Neural cell (in vitro differentiated cells): Measurements from ENCODE around the gene CRIM1. TPM values are rescaled to one million over a fixed set of nuclear protein-coding genes. Genes with fewer than 3 reads are reported as not detected.

ENCODE experiments used
- H2AFZ ChIP-seq: fragments of 200-600, 300-800 bp; sonication (generic), shearing (Covaris generic); 2 replicates; pipeline ENCODE4 v1.6.0; 2014; ENCODE audit warnings: low read depth, mild to moderate bottlenecking, antibody characterized with exemption, low read length, moderate library complexity
- H3F3A ChIP-seq: fragments of 200-600 bp; shearing (Covaris generic); 2 replicates; pipeline ENCODE4 v1.6.1; 2016; ENCODE audit warnings: mild to moderate bottlenecking, moderate library complexity, mixed read lengths, antibody characterized with exemption, low read length; ENCODE audit not compliant: insufficient read depth, poor library complexity, severe bottlenecking
- H3K27ac ChIP-seq: fragments of 200-600, 300-800 bp; sonication (generic), shearing (Covaris generic); 2 replicates; pipeline ENCODE4 v1.5.1; 2014; ENCODE audit warnings: mild to moderate bottlenecking, low read length, moderate library complexity
- H3K27me3 ChIP-seq: fragments of 300-800, 200-600 bp; sonication (generic), shearing (Covaris generic); 2 replicates; pipeline ENCODE4 v1.6.0; 2014; ENCODE audit warnings: mild to moderate bottlenecking, low read depth, low read length, moderate library complexity; ENCODE audit not compliant: insufficient read depth
- H3K36me3 ChIP-seq: fragments of 300-800, 200-600 bp; sonication (generic), shearing (Covaris generic); 2 replicates; pipeline ENCODE4 v1.5.1; 2014; ENCODE audit warnings: mild to moderate bottlenecking, antibody characterized with exemption, low read length, moderate library complexity; ENCODE audit not compliant: insufficient read depth
- H3K4me2 ChIP-seq: fragments of 300-800, 200-600 bp; sonication (generic), shearing (Covaris generic); 2 replicates; pipeline ENCODE4 v1.6.0; 2014; ENCODE audit warnings: mild to moderate bottlenecking, low read length
- H3K4me3 ChIP-seq: fragments of 300-800, 200-600 bp; sonication (generic), shearing (Covaris generic); 2 replicates; pipeline ENCODE4 v1.5.1; 2014; ENCODE audit warnings: mild to moderate bottlenecking, low read length, moderate library complexity
- H3K79me2 ChIP-seq: fragments of 200-600 bp; shearing (Covaris generic); replicated peaks from 2 replicates; pipeline ENCODE4 v1.6.0; 2014; ENCODE audit warnings: mild to moderate bottlenecking, low read length, moderate library complexity; ENCODE audit not compliant: insufficient read depth
- H3K9ac ChIP-seq: fragments of 300-800, 200-600 bp; sonication (generic), shearing (Covaris generic); 2 replicates; pipeline ENCODE4 v1.6.1; 2016; ENCODE audit warnings: mild to moderate bottlenecking, low read length, mixed read lengths
- H3K9me2 ChIP-seq: fragments of 200-600 bp; shearing (Covaris generic); 2 replicates; pipeline ENCODE4 v1.6.1; 2016; ENCODE audit warnings: mild to moderate bottlenecking, low read length, mixed read lengths; ENCODE audit not compliant: insufficient read depth
- H3K9me3 ChIP-seq: fragments of 200-600, 300-800 bp; sonication (generic), shearing (Covaris generic); 2 replicates; pipeline ENCODE4 v1.6.1; 2016; ENCODE audit warnings: mild to moderate bottlenecking, mixed run types, low read length, moderate library complexity, mixed read lengths
- H4K20me1 ChIP-seq: fragments of 200-600 bp; shearing (Covaris generic); 2 replicates; pipeline ENCODE4 v1.6.1; 2016; ENCODE audit warnings: mild to moderate bottlenecking, mixed run types; ENCODE audit not compliant: insufficient read depth
- EP300 ChIP-seq: fragments of 450-650 bp; conservative IDR thresholded peaks from 2 replicates; pipeline ENCODE4 v1.6.1; 2014; ENCODE audit warnings: antibody characterized with exemption, mild to moderate bottlenecking, moderate library complexity; ENCODE audit not compliant: poor library complexity, severe bottlenecking
- EZH2 ChIP-seq: fragments of 200-600, 300-800 bp; shearing (Covaris generic), sonication (generic); IDR thresholded peaks from 2 replicates; pipeline ENCODE4 v1.6.1; 2014; ENCODE audit warnings: antibody characterized with exemption, low read length, borderline replicate concordance, mild to moderate bottlenecking; ENCODE audit not compliant: insufficient read depth, poor library complexity, severe bottlenecking
- MXI1 ChIP-seq: fragments of 450-650 bp; conservative IDR thresholded peaks from 2 replicates; pipeline ENCODE4 v1.6.1; 2014; ENCODE audit warnings: antibody characterized with exemption, mild to moderate bottlenecking; ENCODE audit not compliant: poor library complexity, severe bottlenecking
- POLR2AphosphoS5 ChIP-seq: IDR thresholded peaks from 2 replicates; pipeline ENCODE4 v1.6.1; 2012
- RAD21 ChIP-seq: fragments of 450-650 bp; conservative IDR thresholded peaks from 2 replicates; pipeline ENCODE4 v1.6.1; 2014; ENCODE audit warnings: antibody characterized with exemption, mild to moderate bottlenecking, moderate library complexity
- SMC3 ChIP-seq: fragments of 450-650 bp; conservative IDR thresholded peaks from 2 replicates; pipeline ENCODE4 v1.6.1; 2014; ENCODE audit warnings: antibody characterized with exemption, mild to moderate bottlenecking, moderate library complexity; ENCODE audit not compliant: poor library complexity
- TAF1 ChIP-seq: IDR thresholded peaks from 2 replicates; pipeline ENCODE4 v1.6.1; 2012; ENCODE audit warnings: low read depth
- polyA plus RNA-seq: library from polyadenylated mRNA; depleted of rRNA; stranded (reverse); fragments of >200 nt; gene quantifications from 2 replicates; pipeline ENCODE4 v1.2.3, GENCODE V29; 2014
- TF ChIP-seq, protein P1 (sequence below): IDR thresholded peaks from 2 replicates; pipeline ENCODE4 v1.6.1; 2012; ENCODE audit warnings: borderline replicate concordance
- TF ChIP-seq, protein P2 (sequence below): fragments of 450-650 bp; IDR thresholded peaks from 2 replicates; pipeline ENCODE4 v1.5.1; 2014; ENCODE audit warnings: antibody characterized with exemption, mild to moderate bottlenecking, moderate library complexity; ENCODE audit not compliant: poor library complexity, severe bottlenecking

Gene CRIM1
- polyA plus RNA-seq, 1 donor from 2014 or later = 6.7 TPM

DNA sequence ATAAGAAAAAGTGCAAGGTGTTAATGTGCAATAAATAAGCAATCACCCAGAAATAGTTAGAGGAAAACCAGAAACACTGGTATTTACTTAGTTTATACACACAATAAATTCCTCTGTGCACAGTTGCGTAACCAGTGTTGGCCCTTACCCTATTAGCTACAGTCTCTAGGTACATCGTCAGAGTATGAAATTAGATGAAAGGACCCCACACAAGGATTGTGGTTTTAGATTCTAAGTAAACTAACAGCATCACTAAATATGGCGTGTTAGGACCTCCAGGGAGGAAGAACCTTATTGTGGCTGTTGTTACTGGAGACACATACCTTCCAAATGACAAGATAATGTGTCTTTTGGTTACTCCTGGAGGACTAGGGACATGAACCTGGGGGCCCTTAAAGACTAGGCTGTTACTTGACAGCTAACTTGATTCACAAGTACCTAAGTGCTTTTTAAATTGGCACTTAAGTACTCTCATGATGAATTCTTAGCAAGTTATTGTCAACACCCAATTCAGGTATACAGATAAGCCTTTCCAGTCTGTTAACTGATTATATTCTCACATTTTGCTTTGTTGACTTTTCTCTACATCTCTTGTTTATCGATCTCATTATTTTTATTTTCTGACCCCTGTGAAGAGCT lies 127.1 kb downstream of the CRIM1 start:
- TF ChIP-seq RAD21 (no peak), POLR2AphosphoS5 (no peak)
- H3K79me2 ChIP-seq = no peaks in the 10 kb centered on the region

GRCh38 chr2:36483290-36483689 lies 127.7 kb downstream of the CRIM1 start:
- H3F3A ChIP-seq = no peaks in the 10 kb centered on the region

More for the DNA sequence above, 127.1 kb downstream of the CRIM1 start:
- H3K27me3 ChIP-seq = no peaks in the 10 kb centered on the region
- no peak overlapping the region for H3K4me2 ChIP-seq
- no peaks in the 10 kb centered on the region for H3K9me3 ChIP-seq
- H3K27ac ChIP-seq = no peak overlapping the region
- H3K36me3 ChIP-seq = no peaks in the 10 kb centered on the region
- no peaks in the 10 kb centered on the region for H3K9me2 ChIP-seq
- H3K9ac ChIP-seq = no peak overlapping the region
- no peaks in the 10 kb centered on the region for H3F3A ChIP-seq
- H3K4me3 ChIP-seq = no peak overlapping the region
- H2AFZ ChIP-seq = no peak overlapping the region
- H4K20me1 ChIP-seq = no peaks in the 10 kb centered on the region

More at GRCh38 chr2:36483290-36483689, 127.7 kb downstream of the CRIM1 start:
- H3K9me3 ChIP-seq = no peaks in the 10 kb centered on the region
- no peaks in the 10 kb centered on the region for H3K36me3 ChIP-seq
- no peak overlapping the region for H3K4me2 ChIP-seq
- H4K20me1 ChIP-seq = no peaks in the 10 kb centered on the region
- H3K4me3 ChIP-seq = no peak overlapping the region
- no peak overlapping the region for H2AFZ ChIP-seq
- no peak for TF ChIP-seq EZH2
- TF ChIP-seq, protein P1, sequence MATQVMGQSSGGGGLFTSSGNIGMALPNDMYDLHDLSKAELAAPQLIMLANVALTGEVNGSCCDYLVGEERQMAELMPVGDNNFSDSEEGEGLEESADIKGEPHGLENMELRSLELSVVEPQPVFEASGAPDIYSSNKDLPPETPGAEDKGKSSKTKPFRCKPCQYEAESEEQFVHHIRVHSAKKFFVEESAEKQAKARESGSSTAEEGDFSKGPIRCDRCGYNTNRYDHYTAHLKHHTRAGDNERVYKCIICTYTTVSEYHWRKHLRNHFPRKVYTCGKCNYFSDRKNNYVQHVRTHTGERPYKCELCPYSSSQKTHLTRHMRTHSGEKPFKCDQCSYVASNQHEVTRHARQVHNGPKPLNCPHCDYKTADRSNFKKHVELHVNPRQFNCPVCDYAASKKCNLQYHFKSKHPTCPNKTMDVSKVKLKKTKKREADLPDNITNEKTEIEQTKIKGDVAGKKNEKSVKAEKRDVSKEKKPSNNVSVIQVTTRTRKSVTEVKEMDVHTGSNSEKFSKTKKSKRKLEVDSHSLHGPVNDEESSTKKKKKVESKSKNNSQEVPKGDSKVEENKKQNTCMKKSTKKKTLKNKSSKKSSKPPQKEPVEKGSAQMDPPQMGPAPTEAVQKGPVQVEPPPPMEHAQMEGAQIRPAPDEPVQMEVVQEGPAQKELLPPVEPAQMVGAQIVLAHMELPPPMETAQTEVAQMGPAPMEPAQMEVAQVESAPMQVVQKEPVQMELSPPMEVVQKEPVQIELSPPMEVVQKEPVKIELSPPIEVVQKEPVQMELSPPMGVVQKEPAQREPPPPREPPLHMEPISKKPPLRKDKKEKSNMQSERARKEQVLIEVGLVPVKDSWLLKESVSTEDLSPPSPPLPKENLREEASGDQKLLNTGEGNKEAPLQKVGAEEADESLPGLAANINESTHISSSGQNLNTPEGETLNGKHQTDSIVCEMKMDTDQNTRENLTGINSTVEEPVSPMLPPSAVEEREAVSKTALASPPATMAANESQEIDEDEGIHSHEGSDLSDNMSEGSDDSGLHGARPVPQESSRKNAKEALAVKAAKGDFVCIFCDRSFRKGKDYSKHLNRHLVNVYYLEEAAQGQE = no peak
- TF ChIP-seq TAF1 = no peak
- TF ChIP-seq, protein P2, sequence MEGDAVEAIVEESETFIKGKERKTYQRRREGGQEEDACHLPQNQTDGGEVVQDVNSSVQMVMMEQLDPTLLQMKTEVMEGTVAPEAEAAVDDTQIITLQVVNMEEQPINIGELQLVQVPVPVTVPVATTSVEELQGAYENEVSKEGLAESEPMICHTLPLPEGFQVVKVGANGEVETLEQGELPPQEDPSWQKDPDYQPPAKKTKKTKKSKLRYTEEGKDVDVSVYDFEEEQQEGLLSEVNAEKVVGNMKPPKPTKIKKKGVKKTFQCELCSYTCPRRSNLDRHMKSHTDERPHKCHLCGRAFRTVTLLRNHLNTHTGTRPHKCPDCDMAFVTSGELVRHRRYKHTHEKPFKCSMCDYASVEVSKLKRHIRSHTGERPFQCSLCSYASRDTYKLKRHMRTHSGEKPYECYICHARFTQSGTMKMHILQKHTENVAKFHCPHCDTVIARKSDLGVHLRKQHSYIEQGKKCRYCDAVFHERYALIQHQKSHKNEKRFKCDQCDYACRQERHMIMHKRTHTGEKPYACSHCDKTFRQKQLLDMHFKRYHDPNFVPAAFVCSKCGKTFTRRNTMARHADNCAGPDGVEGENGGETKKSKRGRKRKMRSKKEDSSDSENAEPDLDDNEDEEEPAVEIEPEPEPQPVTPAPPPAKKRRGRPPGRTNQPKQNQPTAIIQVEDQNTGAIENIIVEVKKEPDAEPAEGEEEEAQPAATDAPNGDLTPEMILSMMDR = no peak
- no peak for TF ChIP-seq MXI1
- no peak for TF ChIP-seq SMC3
- no peak for TF ChIP-seq RAD21
- TF ChIP-seq EP300 = no peak
- no peak for TF ChIP-seq POLR2AphosphoS5
- no peaks in the 10 kb centered on the region for H3K27me3 ChIP-seq
- no peaks in the 10 kb centered on the region for H3K9me2 ChIP-seq
- H3K27ac ChIP-seq = no peak overlapping the region
- no peaks in the 10 kb centered on the region for H3K79me2 ChIP-seq
- no peak overlapping the region for H3K9ac ChIP-seq
